ENCODE data around the gene FAM162B.

GRCh38 chr6:116761779-116762178 lies 3.7 kb downstream of the FAM162B start:
- TF ChIP-seq MAFK (IDR thresholded peaks at IDR 0.05; ENCODE audit: partially characterized antibody) (no peak), RFX5 (IDR thresholded peaks at IDR 0.05) (no peak), ZNF302 (CRISPR knock-in tag; IDR thresholded peaks at IDR 0.05) (no peak)
- TF ChIP-seq, protein P1, sequence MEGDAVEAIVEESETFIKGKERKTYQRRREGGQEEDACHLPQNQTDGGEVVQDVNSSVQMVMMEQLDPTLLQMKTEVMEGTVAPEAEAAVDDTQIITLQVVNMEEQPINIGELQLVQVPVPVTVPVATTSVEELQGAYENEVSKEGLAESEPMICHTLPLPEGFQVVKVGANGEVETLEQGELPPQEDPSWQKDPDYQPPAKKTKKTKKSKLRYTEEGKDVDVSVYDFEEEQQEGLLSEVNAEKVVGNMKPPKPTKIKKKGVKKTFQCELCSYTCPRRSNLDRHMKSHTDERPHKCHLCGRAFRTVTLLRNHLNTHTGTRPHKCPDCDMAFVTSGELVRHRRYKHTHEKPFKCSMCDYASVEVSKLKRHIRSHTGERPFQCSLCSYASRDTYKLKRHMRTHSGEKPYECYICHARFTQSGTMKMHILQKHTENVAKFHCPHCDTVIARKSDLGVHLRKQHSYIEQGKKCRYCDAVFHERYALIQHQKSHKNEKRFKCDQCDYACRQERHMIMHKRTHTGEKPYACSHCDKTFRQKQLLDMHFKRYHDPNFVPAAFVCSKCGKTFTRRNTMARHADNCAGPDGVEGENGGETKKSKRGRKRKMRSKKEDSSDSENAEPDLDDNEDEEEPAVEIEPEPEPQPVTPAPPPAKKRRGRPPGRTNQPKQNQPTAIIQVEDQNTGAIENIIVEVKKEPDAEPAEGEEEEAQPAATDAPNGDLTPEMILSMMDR (IDR thresholded peaks at IDR 0.05): no peak

Data from A549 (cell line).